ENCODE data around the gene TAMALIN. TPM values are rescaled to one million over a fixed set of nuclear protein-coding genes. Genes with fewer than 3 reads are reported as not detected.

The TAMALIN gene
- total RNA-seq, 3 donors from 2014 or later (not counting 1 experiment from before 2014, with no cell fraction given): 403 to 663 (median 424) TPM

- ATAC-seq (no peak), DNase-seq (no peak)
- Mint-ChIP-seq H3K27me3 (ENCODE audit: low read depth in 2 of 2) (peaks cover 0 to 13% of the 10 kb centered on the region in 2 donors), H3K9me3 (no peaks in the 10 kb centered on the region), H3K4me1 (peaks cover 10 to 21% of the 10 kb centered on the region in 2 donors), H3K36me3 (no peaks in the 10 kb centered on the region), H3K4me3 (peak overlapping the region; percentile 62), H3K27ac (peak overlapping the region; percentile 53 to 58)
- Histone ChIP-seq H3K4me3 (ENCODE audit: low read length) (no peak overlapping the region), H3K27ac (ENCODE audit: low read length) (no peak overlapping the region), H3K36me3 (ENCODE audit: control insufficient read depth, insufficient read depth, low read length) (no peaks in the 10 kb centered on the region), H3K9me3 (ENCODE audit: control insufficient read depth, insufficient read depth, low read length) (no peaks in the 10 kb centered on the region), H3K27me3 (ENCODE audit: control insufficient read depth, insufficient read depth, low read length) (peaks cover 3% of the 10 kb centered on the region), H3K4me1 (ENCODE audit: control insufficient read depth, insufficient read depth, low read length) (peaks cover 44% of the 10 kb centered on the region)
- WGBS (ENCODE audit: insufficient coverage): 86% methylated on average over 6 of the region's 6 CpGs
- intact Hi-C loops (cut with micrococcal nuclease): no loop called here
- no peak for TF ChIP-seq CTCF (IDR thresholded peaks at IDR 0.05)
These were observed 31.7 kb downstream of the TAMALIN start for GRCh38 chr12:52038447-52038846.

GRCh38 chr12:52041035-52041434 lies 34.3 kb downstream of the TAMALIN start:
- no peaks in the 10 kb centered on the region for H3K36me3 ChIP-seq (ENCODE audit: control insufficient read depth, insufficient read depth, low read length)
- H3K4me3 Mint-ChIP-seq: no peak overlapping the region
- H3K9me3 ChIP-seq (ENCODE audit: control insufficient read depth, insufficient read depth, low read length): no peaks in the 10 kb centered on the region
- H3K27ac Mint-ChIP-seq: peak overlapping the region in 1 of 2 donors; percentile 85
- peaks cover 0 to 4% of the 10 kb centered on the region in 2 donors for H3K27me3 Mint-ChIP-seq (ENCODE audit: low read depth in 2 of 2)
- WGBS (ENCODE audit: insufficient coverage): 90% methylated on average over 3 of the region's 3 CpGs
- peaks cover 10 to 18% of the 10 kb centered on the region in 2 donors for H3K4me1 Mint-ChIP-seq
- no peak for TF ChIP-seq CTCF (IDR thresholded peaks at IDR 0.05)
- H3K4me3 ChIP-seq (ENCODE audit: low read length): no peak overlapping the region
- peaks cover 42% of the 10 kb centered on the region for H3K4me1 ChIP-seq (ENCODE audit: control insufficient read depth, insufficient read depth, low read length)
- DNase-seq: no peak
- peaks cover 3% of the 10 kb centered on the region for H3K27me3 ChIP-seq (ENCODE audit: control insufficient read depth, insufficient read depth, low read length)
- no peaks in the 10 kb centered on the region for H3K36me3 Mint-ChIP-seq
- intact Hi-C loops (cut with micrococcal nuclease): no loop called here
- ATAC-seq: no peak
- H3K9me3 Mint-ChIP-seq: no peaks in the 10 kb centered on the region
- H3K27ac ChIP-seq (ENCODE audit: low read length): no peak overlapping the region

GRCh38 chr12:52041695-52042123 lies 35.0 kb downstream of the TAMALIN start:
- Histone ChIP-seq H3K27me3 (ENCODE audit: control insufficient read depth, insufficient read depth, low read length) (peaks cover 3% of the 10 kb centered on the region), H3K4me3 (ENCODE audit: low read length) (no peak overlapping the region), H3K36me3 (ENCODE audit: control insufficient read depth, insufficient read depth, low read length) (no peaks in the 10 kb centered on the region), H3K4me1 (ENCODE audit: control insufficient read depth, insufficient read depth, low read length) (peaks cover 38% of the 10 kb centered on the region), H3K9me3 (ENCODE audit: control insufficient read depth, insufficient read depth, low read length) (no peaks in the 10 kb centered on the region), H3K27ac (ENCODE audit: low read length) (peak overlapping the region; percentile 33)
- TF ChIP-seq CTCF (IDR thresholded peaks at IDR 0.05): no peak
- intact Hi-C loops (cut with micrococcal nuclease): loop anchor here (1.0 kb wide), 1 partner anchor 9 kb away; no protein-coding TSS in a partner anchor
- ATAC-seq (peak; percentile 54 to 76 (median 62)), DNase-seq (peak; percentile 48 to 78)
- Mint-ChIP-seq H3K27me3 (ENCODE audit: low read depth in 2 of 2) (peaks cover 0 to 4% of the 10 kb centered on the region in 2 donors), H3K4me1 (peaks cover 10 to 20% of the 10 kb centered on the region in 2 donors), H3K27ac (peak overlapping the region; percentile 83 to 85), H3K4me3 (peak overlapping the region; percentile 50), H3K9me3 (no peaks in the 10 kb centered on the region), H3K36me3 (no peaks in the 10 kb centered on the region)
- 30% methylated on average over 6 of the region's 6 CpGs for WGBS (ENCODE audit: insufficient coverage)
